GM12878 (cell line): ENCODE data around the gene EHBP1L1. TPM values are rescaled to one million over a fixed set of nuclear protein-coding genes. Genes with fewer than 3 reads are reported as not detected.

Experiments
- ATAC-seq: fragments of 200-7000 bp; cut with Tn5 transposase; 3 replicates; pipeline ENCODE4 v1.9.1; 2020; ENCODE audit warnings: mild to moderate bottlenecking, moderate library complexity
- BruUV-seq: library from RNA; stranded (reverse); fragments of 400-500 nt; replicated peaks from 2 replicates; lab custom pipeline; 2021; lab: Mats Ljungman, UMichigan
- CTCF ChIA-PET: fragments of 300-600 bp; sonication (Branson Sonifier 250); formaldehyde crosslinking; extraction: SDS; loops from one replicate; lab custom pipeline; 2021; ENCODE audit warnings: inconsistent platforms; lab: Yijun Ruan, JAX
- POLR2A ChIA-PET: fragments of 350-600 bp; formaldehyde crosslinking; extraction: SDS; loops from one replicate; lab custom pipeline; 2021; ENCODE audit warnings: inconsistent platforms; lab: Charles Lee
- RAD21 ChIA-PET: fragments of 300-600 bp; sonication (Branson Sonifier 250); formaldehyde crosslinking; loops from one replicate; lab custom pipeline; 2023; ENCODE audit warnings: antibody characterized with exemption; ENCODE audit not compliant: unreplicated experiment; lab: Charles Lee
- SMC1A ChIA-PET: fragments of 300-600 bp; sonication (Branson Sonifier 250); formaldehyde crosslinking; loops from one replicate; lab custom pipeline; 2023; ENCODE audit not compliant: unreplicated experiment, uncharacterized antibody; lab: Charles Lee
- DNase-seq: peaks from one replicate; pipeline ENCODE4 v3.0.0-alpha.2; 2011; ENCODE audit warnings: low read depth, low spot score
- FAIRE-seq: peaks from 3 replicates; lab custom pipeline; 2011; peaks lifted over from hg19 to GRCh38; lab: Jason Lieb, UNC
- H2AFZ ChIP-seq: 2 replicates; pipeline ENCODE4 v1.6.0; 2011; ENCODE audit warnings: low read depth, low read length, control low read depth; ENCODE audit not compliant: control insufficient read depth
- H3K27ac ChIP-seq: 2 replicates; pipeline ENCODE4 v1.5.1; 2011; ENCODE audit warnings: control low read depth; ENCODE audit not compliant: control insufficient read depth, insufficient read depth
- H3K27me3 ChIP-seq, 2 experiments: replicated peaks in 1 of 2; 2 replicates each; pipeline versions ENCODE4 v1.6.0 to v1.6.1; 2011; ENCODE audit warnings: low read length in 1 of 2; ENCODE audit not compliant: control insufficient read depth in 2 of 2, insufficient read depth in 2 of 2
- H3K36me3 ChIP-seq, 2 experiments: 2 replicates each; pipeline ENCODE4 v1.5.1; 2011; ENCODE audit warnings: low read length in 1 of 2; ENCODE audit not compliant: control insufficient read depth in 2 of 2, insufficient read depth in 2 of 2
- H3K4me1 ChIP-seq: 2 replicates; pipeline ENCODE4 v1.6.1; 2011; ENCODE audit warnings: mild to moderate bottlenecking, low read length, moderate library complexity, mixed read lengths; ENCODE audit not compliant: control insufficient read depth, insufficient read depth
- H3K4me2 ChIP-seq: 2 replicates; pipeline ENCODE4 v1.6.0; 2011; ENCODE audit warnings: control low read depth; ENCODE audit not compliant: control insufficient read depth, insufficient read depth
- H3K4me3 ChIP-seq: fragments of 200-600 bp; sonication (generic); 2 replicates; pipeline ENCODE4 v1.5.1; 2016
- H3K79me2 ChIP-seq: 2 replicates; pipeline ENCODE4 v1.6.0; 2011; ENCODE audit warnings: low read length; ENCODE audit not compliant: control insufficient read depth, insufficient read depth
- H3K9ac ChIP-seq: 2 replicates; pipeline ENCODE4 v1.8.0; 2011; ENCODE audit warnings: low read length, control low read depth, mixed read lengths; ENCODE audit not compliant: control insufficient read depth, insufficient read depth
- H3K9me3 ChIP-seq: replicated peaks from 3 replicates; pipeline ENCODE4 v1.5.1; 2011; ENCODE audit warnings: mild to moderate bottlenecking, low read length; ENCODE audit not compliant: control insufficient read depth, insufficient read depth
- H4K20me1 ChIP-seq: 2 replicates; pipeline ENCODE4 v1.6.0; 2011; ENCODE audit not compliant: control insufficient read depth, insufficient read depth
- ESRRA ChIP-seq: IDR thresholded peaks from 2 replicates; pipeline ENCODE4 v1.6.1; 2012; ENCODE audit warnings: mild to moderate bottlenecking, low read length, improper control_type of control experiment
- EZH2 ChIP-seq: IDR thresholded peaks from 2 replicates; pipeline ENCODE4 v1.6.1; 2012; ENCODE audit warnings: low read depth, mild to moderate bottlenecking, control low read depth, inconsistent platforms, low read length, borderline replicate concordance; ENCODE audit not compliant: control insufficient read depth
- FOXM1 ChIP-seq: IDR thresholded peaks from 2 replicates; pipeline ENCODE4 v1.6.1; 2012; ENCODE audit warnings: low read depth, mild to moderate bottlenecking, inconsistent platforms, low read length, moderate library complexity
- IKZF2 ChIP-seq, 2 experiments: fragments of 450-650 bp; IDR thresholded peaks; 2 replicates each; pipeline ENCODE4 v1.6.1; 2017; ENCODE audit warnings: mild to moderate bottlenecking in 2 of 2, moderate library complexity in 2 of 2
- NFIC ChIP-seq: IDR thresholded peaks from 2 replicates; pipeline ENCODE4 v1.6.1; 2012; ENCODE audit warnings: low read depth, mild to moderate bottlenecking, inconsistent platforms, low read length, moderate library complexity
- NRF1 ChIP-seq: conservative IDR thresholded peaks from 2 replicates; pipeline ENCODE4 v1.6.1; 2011; ENCODE audit warnings: mild to moderate bottlenecking, low read depth, low read length, improper control_type of control experiment
- POLR2AphosphoS5 ChIP-seq: IDR thresholded peaks from 2 replicates; pipeline ENCODE4 v1.6.1; 2011; ENCODE audit warnings: mild to moderate bottlenecking, low read length, inconsistent platforms
- RUNX3 ChIP-seq: IDR thresholded peaks from 2 replicates; pipeline ENCODE4 v1.6.1; 2012; ENCODE audit warnings: low read length, inconsistent platforms
- WGBS: methylation state at CpG from one replicate; pipeline ENCODE4 v1.1.6; 2016; ENCODE audit warnings: low lambda C conversion rate; ENCODE audit not compliant: insufficient replicate concordance, insufficient coverage; ENCODE audit errors: missing lambda C conversion rate; 5-methylcytosine and 5-hydroxymethylcytosine counted together
- in situ Hi-C: fragments of 300-500 bp; cut with MboI; formaldehyde crosslinking; loops from 9 replicates; pipeline ENCODE4 v1.14.3; 2018; ENCODE audit warnings: mixed read lengths
- intact Hi-C: fragments of 100-400 bp; cut with micrococcal nuclease; formaldehyde crosslinking; loops from one replicate; pipeline ENCODE4 v1.14.2; 2022; ENCODE audit not compliant: unreplicated experiment
- polyA plus RNA-seq, 11 experiments: library from polyadenylated mRNA; depleted of rRNA in 4 of 11; unstranded in 6 of 11; stranded (reverse) in 5 of 11; fragments of >200 nt; fragmentation: Nextera tagmentation in 4 of 11; fragmentation: Illumina TruSeq in 1 of 11; extraction: Ambion mirVana in 4 of 11; extraction: Trizol in 1 of 11; gene quantifications; 1 replicate in 1 of 11; 2 replicates in 10 of 11; pipeline versions ENCODE4 v1.2.1 to v1.2.3, GENCODE V29; 2011 to 2016; ENCODE audit warnings: inconsistent platforms in 2 of 11, missing spikeins in 2 of 11, low read depth in 1 of 11
- total RNA-seq, 4 experiments: library from RNA; depleted of rRNA in 3 of 4; stranded (reverse); fragments of >200 nt in 3 of 4; fragmentation: Illumina TruSeq in 1 of 4; extraction: Trizol in 1 of 4; gene quantifications; 2 replicates each; pipeline versions ENCODE4 v1.2.1 to v1.2.3, GENCODE V29; 2013 to 2021
- TF ChIP-seq, protein P1 (sequence below): fragments of 450-650 bp; formaldehyde crosslinking; IDR thresholded peaks from 2 replicates; pipeline ENCODE4 v1.4.0; 2020; ENCODE audit warnings: mild to moderate bottlenecking, moderate library complexity

The EHBP1L1 gene
- total and polyA plus RNA-seq, 10 of the 15 experiments (the other 5 are each of a cell fraction or from before 2014, with no cell fraction given), result 0.06 to 99.4 (median 32.7) TPM

DNA sequence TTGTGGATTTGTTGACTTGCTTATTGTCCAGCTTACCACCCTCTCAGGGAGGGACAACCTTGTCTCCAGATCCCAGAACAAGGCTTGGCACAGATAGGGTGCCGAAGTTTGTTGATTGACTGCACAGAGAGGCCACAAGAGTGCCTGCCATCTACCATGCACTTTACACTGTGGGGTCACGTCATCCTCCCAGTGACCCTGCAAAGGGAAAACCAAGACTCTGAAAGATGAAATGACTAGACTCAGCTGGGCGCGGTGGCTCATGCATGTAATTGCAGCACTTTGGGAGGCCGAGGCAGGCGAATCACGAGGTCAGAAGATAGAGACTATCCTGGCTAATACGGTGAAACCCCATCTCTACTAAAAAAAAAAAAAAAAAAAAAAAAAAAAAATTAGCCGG is 13.1 kb upstream of the EHBP1L1 start:
- H3K36me3 ChIP-seq, result no peaks in the 10 kb centered on the region
- in situ Hi-C loops (no loop called here), intact Hi-C loops (no loop called here)
- ChIA-PET CTCF (no interaction called here), POLR2A (interaction anchor here (0.6 to 2.0 kb wide), 4 partner anchors 14 to 905 kb away, joined by 4 to 12 read pairs (median 6); no protein-coding TSS in a partner anchor), RAD21 (interaction anchor here (0.7 to 1.3 kb wide), 2 partner anchors 16 to 27 kb away, joined by 3 to 4 read pairs; no protein-coding TSS in a partner anchor), SMC1A (no interaction called here)
- H3K9me3 ChIP-seq, result no peaks in the 10 kb centered on the region
- no peak overlapping the region for H2AFZ ChIP-seq
- no peaks in the 10 kb centered on the region for H4K20me1 ChIP-seq
- no peak overlapping the region for H3K9ac ChIP-seq
- DNase-seq (no peak), ATAC-seq (no peak)
- no peak overlapping the region for H3K4me3 ChIP-seq
- H3K27ac ChIP-seq, result no peak overlapping the region
- no peaks in the 10 kb centered on the region; a peak in 2 of 4 replicates for H3K27me3 ChIP-seq
- no peak overlapping the region for H3K4me2 ChIP-seq
- BruUV-seq, result no TSS peak
- H3K4me1 ChIP-seq, result peaks cover 8% of the 10 kb centered on the region
- TF ChIP-seq EZH2 (no peak), IKZF2 (IDR thresholded peaks at IDR 0.05) (no peak), NFIC (no peak), RUNX3 (no peak), ESRRA (no peak), NRF1 (no peak), FOXM1 (no peak), POLR2AphosphoS5 (no peak)
- TF ChIP-seq, protein P1, sequence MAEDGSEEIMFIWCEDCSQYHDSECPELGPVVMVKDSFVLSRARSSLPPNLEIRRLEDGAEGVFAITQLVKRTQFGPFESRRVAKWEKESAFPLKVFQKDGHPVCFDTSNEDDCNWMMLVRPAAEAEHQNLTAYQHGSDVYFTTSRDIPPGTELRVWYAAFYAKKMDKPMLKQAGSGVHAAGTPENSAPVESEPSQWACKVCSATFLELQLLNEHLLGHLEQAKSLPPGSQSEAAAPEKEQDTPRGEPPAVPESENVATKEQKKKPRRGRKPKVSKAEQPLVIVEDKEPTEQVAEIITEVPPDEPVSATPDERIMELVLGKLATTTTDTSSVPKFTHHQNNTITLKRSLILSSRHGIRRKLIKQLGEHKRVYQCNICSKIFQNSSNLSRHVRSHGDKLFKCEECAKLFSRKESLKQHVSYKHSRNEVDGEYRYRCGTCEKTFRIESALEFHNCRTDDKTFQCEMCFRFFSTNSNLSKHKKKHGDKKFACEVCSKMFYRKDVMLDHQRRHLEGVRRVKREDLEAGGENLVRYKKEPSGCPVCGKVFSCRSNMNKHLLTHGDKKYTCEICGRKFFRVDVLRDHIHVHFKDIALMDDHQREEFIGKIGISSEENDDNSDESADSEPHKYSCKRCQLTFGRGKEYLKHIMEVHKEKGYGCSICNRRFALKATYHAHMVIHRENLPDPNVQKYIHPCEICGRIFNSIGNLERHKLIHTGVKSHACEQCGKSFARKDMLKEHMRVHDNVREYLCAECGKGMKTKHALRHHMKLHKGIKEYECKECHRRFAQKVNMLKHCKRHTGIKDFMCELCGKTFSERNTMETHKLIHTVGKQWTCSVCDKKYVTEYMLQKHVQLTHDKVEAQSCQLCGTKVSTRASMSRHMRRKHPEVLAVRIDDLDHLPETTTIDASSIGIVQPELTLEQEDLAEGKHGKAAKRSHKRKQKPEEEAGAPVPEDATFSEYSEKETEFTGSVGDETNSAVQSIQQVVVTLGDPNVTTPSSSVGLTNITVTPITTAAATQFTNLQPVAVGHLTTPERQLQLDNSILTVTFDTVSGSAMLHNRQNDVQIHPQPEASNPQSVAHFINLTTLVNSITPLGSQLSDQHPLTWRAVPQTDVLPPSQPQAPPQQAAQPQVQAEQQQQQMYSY (CRISPR knock-in tag), result no peak
- TF ChIP-seq, all 136 proteins: peak for 0
- no peaks in the 10 kb centered on the region for H3K79me2 ChIP-seq
- WGBS, result 39% methylated on average over 4 of the region's 9 CpGs
- no peak for FAIRE-seq
